Fibroblast of mammary gland (primary cell): ENCODE data around the gene SMIM41.

Source experiments
- DNase-seq: peaks from one replicate; pipeline ENCODE4 v3.0.0-alpha.2; 2010; ENCODE audit warnings: low read depth
- H3K4me3 ChIP-seq: 2 replicates; pipeline ENCODE4 v1.5.1; 2011; ENCODE audit warnings: low read depth, mild to moderate bottlenecking, low read length, moderate library complexity; ENCODE audit not compliant: control insufficient read depth
- TF ChIP-seq, protein P1 (sequence below): conservative IDR thresholded peaks from 2 replicates; pipeline ENCODE4 v1.5.1; 2011; ENCODE audit warnings: low read depth, low read length, inconsistent platforms; ENCODE audit not compliant: control insufficient read depth, insufficient read depth

The SMIM41 gene

DNA sequence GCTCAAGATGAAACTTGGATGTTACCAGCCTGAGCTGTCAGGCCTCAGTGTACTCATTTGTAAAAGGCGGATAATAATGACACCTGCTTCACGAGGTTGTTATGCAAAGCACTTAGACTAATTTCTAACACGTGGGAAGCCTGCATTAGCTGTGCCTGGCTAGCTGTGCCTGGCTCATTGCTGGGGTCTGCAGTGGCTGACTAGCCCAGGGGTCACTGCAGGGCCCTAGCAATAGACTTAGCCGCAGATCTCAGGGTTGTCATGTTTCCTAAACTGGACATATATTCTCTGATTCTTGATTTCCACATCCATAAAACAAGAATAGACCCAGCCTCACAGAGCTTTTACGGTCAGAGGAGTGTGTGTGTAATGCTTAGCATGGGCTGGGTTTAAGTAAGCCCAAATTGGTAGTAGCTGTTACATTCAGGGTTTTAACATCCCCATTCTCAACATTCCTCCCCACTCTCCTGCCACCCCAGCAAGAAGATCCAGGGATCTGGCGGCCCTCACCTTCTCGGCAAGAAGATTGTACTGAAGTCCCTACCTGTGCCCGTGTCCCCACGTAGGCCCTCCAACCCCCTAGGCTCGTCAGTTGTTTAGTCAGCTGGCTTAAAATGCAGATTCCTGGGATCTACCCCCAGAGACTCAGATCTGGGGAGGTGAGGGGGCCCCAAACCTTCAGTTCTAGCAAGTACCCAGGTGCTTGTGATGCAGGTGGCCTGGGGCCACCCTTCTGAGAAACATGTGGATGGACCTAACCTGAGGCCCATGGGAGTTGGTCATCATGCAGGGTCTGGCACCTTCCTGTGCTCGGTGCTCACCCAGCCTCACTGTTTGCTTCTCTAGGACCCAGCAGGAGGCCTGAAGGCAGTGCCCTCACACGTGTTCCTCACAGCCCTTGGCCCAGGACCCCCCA lies 19.7 kb upstream of the SMIM41 start:
- no peak overlapping the region for H3K4me3 ChIP-seq
- TF ChIP-seq, protein P1, sequence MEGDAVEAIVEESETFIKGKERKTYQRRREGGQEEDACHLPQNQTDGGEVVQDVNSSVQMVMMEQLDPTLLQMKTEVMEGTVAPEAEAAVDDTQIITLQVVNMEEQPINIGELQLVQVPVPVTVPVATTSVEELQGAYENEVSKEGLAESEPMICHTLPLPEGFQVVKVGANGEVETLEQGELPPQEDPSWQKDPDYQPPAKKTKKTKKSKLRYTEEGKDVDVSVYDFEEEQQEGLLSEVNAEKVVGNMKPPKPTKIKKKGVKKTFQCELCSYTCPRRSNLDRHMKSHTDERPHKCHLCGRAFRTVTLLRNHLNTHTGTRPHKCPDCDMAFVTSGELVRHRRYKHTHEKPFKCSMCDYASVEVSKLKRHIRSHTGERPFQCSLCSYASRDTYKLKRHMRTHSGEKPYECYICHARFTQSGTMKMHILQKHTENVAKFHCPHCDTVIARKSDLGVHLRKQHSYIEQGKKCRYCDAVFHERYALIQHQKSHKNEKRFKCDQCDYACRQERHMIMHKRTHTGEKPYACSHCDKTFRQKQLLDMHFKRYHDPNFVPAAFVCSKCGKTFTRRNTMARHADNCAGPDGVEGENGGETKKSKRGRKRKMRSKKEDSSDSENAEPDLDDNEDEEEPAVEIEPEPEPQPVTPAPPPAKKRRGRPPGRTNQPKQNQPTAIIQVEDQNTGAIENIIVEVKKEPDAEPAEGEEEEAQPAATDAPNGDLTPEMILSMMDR, result no peak
- DNase-seq, result peak; percentile 63

DNA sequence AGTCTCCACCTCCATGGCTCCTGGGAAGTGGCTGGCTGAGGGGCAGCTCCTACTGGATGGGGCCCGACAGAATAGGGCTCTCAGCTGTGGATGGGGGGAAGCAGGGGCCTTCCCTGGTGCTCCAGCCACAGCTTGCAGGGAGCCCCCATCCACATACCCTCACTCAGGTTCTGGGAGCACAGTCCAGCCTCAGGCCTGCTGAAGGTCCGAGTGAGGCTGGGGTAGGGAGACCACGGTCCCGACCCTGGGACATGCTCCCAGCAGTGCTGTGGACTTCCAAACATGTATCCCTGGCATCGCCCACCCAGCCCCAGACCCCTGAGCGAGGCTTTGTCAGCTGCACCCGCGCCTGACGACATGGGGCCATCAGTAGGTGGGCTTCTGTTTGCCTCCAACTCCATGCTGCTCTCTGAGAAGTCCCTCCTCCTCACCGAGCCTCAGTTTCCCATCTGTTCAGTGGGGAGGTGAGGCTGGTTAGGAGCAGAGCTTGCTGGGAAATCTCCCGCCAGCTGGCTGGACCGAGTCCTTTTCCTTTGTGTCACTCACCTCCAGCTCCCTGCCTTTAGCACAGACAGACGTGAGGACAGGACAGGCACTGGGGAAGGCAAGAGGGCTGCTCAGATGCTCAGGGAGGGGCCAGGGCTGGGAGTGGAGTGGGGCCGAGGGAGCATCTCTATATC lies 18.9 kb upstream of the SMIM41 start:
- TF ChIP-seq, protein P1, result no peak
- DNase-seq, result no peak
- no peak overlapping the region for H3K4me3 ChIP-seq

DNA sequence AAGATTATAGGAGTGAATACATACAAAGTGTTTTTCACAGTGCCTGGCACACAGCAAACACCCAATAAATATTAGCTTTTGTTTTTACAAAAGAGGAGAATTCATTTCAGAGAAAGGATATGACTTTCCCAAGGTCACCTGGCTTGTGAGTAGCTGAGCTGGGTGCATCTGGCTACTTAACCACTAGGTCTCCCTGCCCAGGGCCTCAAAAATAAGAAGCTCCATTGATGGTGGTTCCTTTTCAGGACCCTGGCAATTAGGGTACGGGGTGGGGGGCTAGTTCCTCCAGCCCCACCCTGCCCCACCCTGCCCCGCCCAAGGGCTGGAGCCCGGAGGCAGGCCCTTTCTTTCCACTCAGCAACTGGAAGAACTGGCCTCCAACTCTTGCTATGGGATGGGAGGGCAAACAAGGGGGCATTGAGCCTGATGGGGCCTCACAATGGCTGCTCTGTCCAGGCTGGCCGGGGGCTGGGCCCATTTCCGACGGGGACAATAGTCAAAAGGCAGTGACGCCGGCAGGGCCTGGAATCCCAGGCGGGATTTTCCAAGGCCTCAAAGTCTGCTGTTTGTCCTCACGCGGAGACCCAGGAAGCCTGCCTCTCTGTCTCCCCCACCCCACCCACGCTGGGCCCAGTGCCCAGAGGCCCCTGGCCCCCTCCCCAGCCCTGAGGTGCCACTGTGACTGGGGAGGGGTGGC lies 17.9 kb upstream of the SMIM41 start:
- TF ChIP-seq, protein P1, result no peak
- no peak for DNase-seq
- H3K4me3 ChIP-seq, result no peak overlapping the region

DNA sequence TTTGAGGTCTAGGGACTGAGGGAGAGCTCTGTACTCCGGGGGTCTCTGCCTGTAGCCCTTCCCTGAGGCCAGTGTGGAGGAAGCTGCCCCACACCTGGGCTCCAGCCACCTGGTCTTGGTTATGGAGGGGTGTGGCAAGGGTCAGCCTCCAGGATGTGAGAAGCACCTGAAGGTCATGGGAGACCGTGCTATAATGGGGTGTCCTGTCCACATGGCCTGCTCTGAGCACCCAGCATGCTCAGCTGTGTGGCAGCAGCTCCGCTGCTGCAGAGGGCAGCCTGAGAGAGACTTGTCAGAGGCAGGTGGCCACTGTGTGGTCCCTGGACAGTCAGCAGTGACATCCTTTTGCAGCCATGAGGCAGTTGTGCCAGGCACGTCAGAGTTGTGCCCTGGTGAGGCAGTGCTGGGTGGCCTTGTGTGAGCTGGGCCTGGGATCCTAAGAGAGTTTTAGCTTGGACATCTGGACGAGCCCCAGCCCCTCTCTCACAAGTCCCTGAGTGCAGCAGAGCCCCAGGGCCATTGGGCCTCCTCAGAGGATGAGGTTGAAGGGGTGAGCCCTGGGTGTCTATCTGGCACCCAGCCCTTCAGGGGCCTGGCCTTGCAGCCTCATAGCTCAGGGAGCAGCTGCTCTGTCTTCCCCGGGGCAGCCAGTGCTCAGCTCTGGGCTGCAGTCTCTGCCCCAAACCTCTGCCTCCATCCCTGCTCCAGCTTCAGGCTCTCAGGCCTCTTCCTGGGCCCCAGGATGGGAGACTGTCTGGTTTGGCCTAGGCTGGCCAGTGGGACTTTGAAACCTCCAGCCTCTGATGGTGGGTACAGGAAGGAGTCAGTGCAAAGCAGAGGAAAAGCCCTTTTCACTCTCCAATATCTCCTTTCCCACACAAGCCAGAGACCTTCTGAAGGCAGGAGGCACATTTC lies 17.1 kb upstream of the SMIM41 start:
- TF ChIP-seq, protein P1, result no peak
- H3K4me3 ChIP-seq, result no peak overlapping the region
- no peak for DNase-seq

DNA sequence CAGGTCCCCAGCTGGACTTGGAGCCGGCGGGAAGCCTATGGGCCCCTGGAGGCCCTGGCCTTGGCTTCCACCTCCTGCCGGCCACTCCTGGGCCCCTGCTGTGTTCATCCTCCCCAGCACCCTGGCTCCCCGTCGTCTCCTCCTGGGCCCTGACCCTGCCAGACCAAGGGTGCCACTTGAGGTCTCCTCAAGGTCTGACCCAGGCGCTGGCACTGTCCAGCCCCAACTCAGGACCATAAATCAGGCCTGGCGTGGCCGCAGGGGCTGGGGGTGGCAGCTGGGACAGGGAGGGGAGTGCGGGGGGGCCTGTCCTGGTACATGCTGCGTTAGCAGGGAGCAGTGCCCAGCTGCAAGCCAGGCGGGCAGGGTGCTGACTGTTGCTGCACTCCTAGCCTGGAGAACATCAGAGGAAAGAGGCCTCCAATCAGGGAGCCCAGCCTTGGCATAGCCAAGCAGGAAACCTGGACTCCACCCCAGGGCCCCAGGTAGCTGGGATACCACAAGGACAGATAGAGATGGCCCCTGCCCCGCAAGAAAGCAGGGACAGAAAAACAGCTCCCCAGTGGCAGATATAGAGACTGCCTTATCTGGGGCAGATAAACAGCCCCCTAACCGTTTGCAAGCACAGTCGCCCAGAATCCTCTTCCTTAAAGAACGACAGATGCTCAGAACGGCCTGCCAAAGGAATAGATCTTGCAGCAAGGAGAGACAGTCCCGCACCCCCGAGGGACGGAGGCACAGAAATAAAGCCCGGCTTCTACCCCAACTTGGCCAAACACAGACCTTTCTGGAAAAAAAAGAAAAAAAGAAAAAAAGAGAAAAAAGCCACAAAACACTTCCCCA lies 16.2 kb upstream of the SMIM41 start:
- DNase-seq, result no peak
- TF ChIP-seq, protein P1, result no peak
- H3K4me3 ChIP-seq, result no peak overlapping the region
